ENCODE results near the gene CD302. TPM values are rescaled to one million over a fixed set of nuclear protein-coding genes. Genes with fewer than 3 reads are reported as not detected.
A peak's percentile ranks its signal among the peaks of the same experiment; 100 is the strongest.
"Not testable (repeated sequence)": the region's sequence is repeated elsewhere in the genome, so short reads cannot be mapped to it uniquely, and the experiment has no call there.

Gene CD302
- total RNA-seq, 4 donors from 2014 or later = 13.9 to 32.3 (median 19.5) TPM

GRCh38 chr2:159753797-159754196, 44.2 kb downstream of the CD302 start:
- peak overlapping the region; percentile 35 for H3K27ac ChIP-seq
- peaks cover 12% of the 10 kb centered on the region for H3K4me1 ChIP-seq
- H3K27me3 ChIP-seq = no peaks in the 10 kb centered on the region
- TF ChIP-seq POLR2A (IDR thresholded peaks at IDR 0.05) (no peak), EP300 (IDR thresholded peaks at IDR 0.05) (no peak), CTCF (IDR thresholded peaks at IDR 0.05) (no peak), POLR2AphosphoS5 (IDR thresholded peaks at IDR 0.05) (no peak)
- DNase-seq (ENCODE audit: low spot score in 2 of 2) = no peak
- H3K4me3 ChIP-seq = no peak overlapping the region
- peaks cover 50% of the 10 kb centered on the region for H3K36me3 ChIP-seq
- no peaks in the 10 kb centered on the region for H3K9me3 ChIP-seq
- WGBS = 80% methylated on average over 4 of the region's 4 CpGs

GRCh38 chr2:159750873-159751272, 47.1 kb downstream of the CD302 start:
- no peak overlapping the region for H3K27ac ChIP-seq
- H3K9me3 ChIP-seq = no peaks in the 10 kb centered on the region
- H3K4me1 ChIP-seq = peaks cover 12% of the 10 kb centered on the region
- no peaks in the 10 kb centered on the region for H3K27me3 ChIP-seq
- DNase-seq (ENCODE audit: low spot score in 2 of 2) = no peak
- no peak overlapping the region for H3K4me3 ChIP-seq
- WGBS = 91% methylated on average over 1 of the region's 1 CpG
- peaks cover 59% of the 10 kb centered on the region for H3K36me3 ChIP-seq
- no peak for TF ChIP-seq EP300 (IDR thresholded peaks at IDR 0.05)
- TF ChIP-seq CTCF (IDR thresholded peaks at IDR 0.05) = no peak
- TF ChIP-seq POLR2A (IDR thresholded peaks at IDR 0.05) = no peak
- TF ChIP-seq POLR2AphosphoS5 (IDR thresholded peaks at IDR 0.05) = no peak

DNA sequence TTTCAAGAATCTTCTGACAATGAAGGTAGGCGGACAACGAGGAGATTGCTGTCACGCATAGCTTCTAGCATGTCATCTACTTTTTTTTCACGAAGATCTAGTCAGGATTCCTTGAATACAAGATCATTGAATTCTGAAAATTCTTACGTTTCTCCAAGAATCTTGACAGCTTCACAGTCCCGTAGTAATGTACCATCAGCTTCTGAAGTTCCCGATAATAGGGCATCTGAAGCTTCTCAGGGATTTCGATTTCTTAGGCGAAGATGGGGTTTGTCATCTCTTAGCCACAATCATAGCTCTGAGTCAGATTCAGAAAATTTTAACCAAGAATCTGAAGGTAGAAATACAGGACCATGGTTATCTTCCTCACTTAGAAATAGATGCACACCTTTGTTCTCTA, 49.9 kb downstream of the CD302 start:
- H3K27ac ChIP-seq = no peak overlapping the region
- 98% methylated on average over 9 of the region's 9 CpGs for WGBS
- H3K9me3 ChIP-seq = no peaks in the 10 kb centered on the region
- TF ChIP-seq EP300 (IDR thresholded peaks at IDR 0.05) (no peak), CTCF (IDR thresholded peaks at IDR 0.05) (no peak), POLR2A (IDR thresholded peaks at IDR 0.05) (no peak), POLR2AphosphoS5 (IDR thresholded peaks at IDR 0.05) (no peak)
- no peak for DNase-seq (ENCODE audit: low spot score in 2 of 2)
- no peaks in the 10 kb centered on the region for H3K4me1 ChIP-seq
- H3K36me3 ChIP-seq = peaks cover 75% of the 10 kb centered on the region
- no peaks in the 10 kb centered on the region for H3K27me3 ChIP-seq
- no peak overlapping the region for H3K4me3 ChIP-seq

DNA sequence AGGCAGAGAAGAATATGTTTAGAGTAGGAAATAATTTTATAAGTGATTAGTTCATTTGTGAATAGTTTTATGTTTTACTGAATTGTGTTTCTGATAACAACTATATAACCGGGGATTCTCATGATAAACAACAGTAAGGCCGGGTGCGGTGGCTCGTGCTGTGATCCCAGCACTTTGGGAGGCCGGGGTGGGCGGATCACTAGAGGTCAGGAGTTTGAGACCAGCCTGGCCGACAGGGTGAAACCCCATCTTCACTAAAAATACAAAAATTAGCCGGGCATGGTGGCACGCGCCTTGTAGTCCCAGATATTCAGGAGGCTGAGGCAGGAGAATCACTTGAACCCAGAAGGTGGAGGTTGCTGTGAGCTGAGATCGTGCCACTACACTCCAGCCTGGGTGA, 52.8 kb downstream of the CD302 start:
- WGBS = 97% methylated on average over 11 of the region's 11 CpGs
- peaks cover 67% of the 10 kb centered on the region for H3K36me3 ChIP-seq
- H3K4me3 ChIP-seq; DNase-seq (ENCODE audit: low spot score in 2 of 2); H3K9me3 ChIP-seq; H3K27me3 ChIP-seq; H3K4me1 ChIP-seq; H3K27ac ChIP-seq: not testable (repeated sequence)

GRCh38 chr2:159744363-159744762, 53.6 kb downstream of the CD302 start:
- 79% methylated on average over 3 of the region's 3 CpGs for WGBS
- H3K9me3 ChIP-seq = no peaks in the 10 kb centered on the region
- H3K36me3 ChIP-seq = peaks cover 59% of the 10 kb centered on the region
- DNase-seq (ENCODE audit: low spot score in 2 of 2) = no peak
- no peaks in the 10 kb centered on the region for H3K4me1 ChIP-seq
- H3K27ac ChIP-seq = no peak overlapping the region
- H3K4me3 ChIP-seq = no peak overlapping the region
- H3K27me3 ChIP-seq = no peaks in the 10 kb centered on the region
- TF ChIP-seq CTCF (IDR thresholded peaks at IDR 0.05) (no peak), POLR2AphosphoS5 (IDR thresholded peaks at IDR 0.05) (no peak), EP300 (IDR thresholded peaks at IDR 0.05) (no peak), POLR2A (IDR thresholded peaks at IDR 0.05) (no peak)

GRCh38 chr2:159742846-159743245, 55.2 kb downstream of the CD302 start:
- no peak overlapping the region for H3K27ac ChIP-seq
- TF ChIP-seq CTCF (IDR thresholded peaks at IDR 0.05) = no peak
- no peak for TF ChIP-seq POLR2A (IDR thresholded peaks at IDR 0.05)
- no peak for TF ChIP-seq POLR2AphosphoS5 (IDR thresholded peaks at IDR 0.05)
- TF ChIP-seq EP300 (IDR thresholded peaks at IDR 0.05) = no peak
- no peaks in the 10 kb centered on the region for H3K4me1 ChIP-seq
- H3K9me3 ChIP-seq = no peaks in the 10 kb centered on the region
- peaks cover 59% of the 10 kb centered on the region for H3K36me3 ChIP-seq
- 91% methylated on average over 6 of the region's 6 CpGs for WGBS
- no peak overlapping the region for H3K4me3 ChIP-seq
- H3K27me3 ChIP-seq = no peaks in the 10 kb centered on the region
- no peak for DNase-seq (ENCODE audit: low spot score in 2 of 2)

Measured in suprapubic skin (tissue), 4 donors.